ENCODE measurements around the gene YWHAH. TPM values are rescaled to one million over a fixed set of nuclear protein-coding genes. Genes with fewer than 3 reads are reported as not detected.

The YWHAH gene
- total RNA-seq, 1 donor from 2014 or later: 139 TPM

GRCh38 chr22:31923136-31923535, 21.2 kb upstream of the YWHAH start:
- H3K4me3 ChIP-seq: no peak overlapping the region
- H3K27ac ChIP-seq: no peak overlapping the region
- no peak for DNase-seq (ENCODE audit: low spot score in 2 of 2)
- H3K36me3 ChIP-seq: no peaks in the 10 kb centered on the region
- H3K4me1 ChIP-seq: no peaks in the 10 kb centered on the region
- intact Hi-C loops (cut with DNase I): loop anchor here (5.0 kb wide), 1 partner anchor 49 kb away; no protein-coding TSS in a partner anchor
- no peak for TF ChIP-seq CTCF (IDR thresholded peaks at IDR 0.05)
- no peaks in the 10 kb centered on the region for H3K9me3 ChIP-seq
- no peaks in the 10 kb centered on the region for H3K27me3 ChIP-seq

DNA sequence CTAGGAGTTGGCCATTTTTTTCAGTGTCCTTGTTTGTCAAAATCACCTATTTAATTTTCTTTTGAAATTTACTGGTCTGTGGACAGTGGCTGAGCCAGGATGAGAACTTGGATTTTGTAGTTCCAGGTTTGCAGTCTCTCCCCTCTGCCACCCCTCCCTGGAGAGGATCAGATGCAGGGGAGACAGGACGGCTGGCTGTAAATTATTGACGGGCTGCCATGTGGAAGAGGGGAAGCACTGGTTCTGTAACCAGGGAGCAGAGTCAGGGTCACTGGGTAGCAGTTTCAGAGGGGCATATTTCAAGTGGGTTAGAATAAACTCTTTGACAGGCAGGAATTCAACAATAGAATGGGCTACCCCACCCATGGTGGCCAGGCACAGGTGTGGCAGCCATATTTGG, 20.6 kb upstream of the YWHAH start:
- intact Hi-C loops (cut with DNase I): loop anchor here (5.0 kb wide), 1 partner anchor 49 kb away; no protein-coding TSS in a partner anchor
- Histone ChIP-seq H3K27me3 (no peaks in the 10 kb centered on the region), H3K4me3 (no peak overlapping the region), H3K27ac (no peak overlapping the region), H3K36me3 (no peaks in the 10 kb centered on the region), H3K4me1 (no peaks in the 10 kb centered on the region), H3K9me3 (no peaks in the 10 kb centered on the region)
- DNase-seq (ENCODE audit: low spot score in 2 of 2): no peak
- no peak for TF ChIP-seq CTCF (IDR thresholded peaks at IDR 0.05)

- Histone ChIP-seq H3K4me1 (no peaks in the 10 kb centered on the region), H3K36me3 (no peaks in the 10 kb centered on the region), H3K27ac (no peak overlapping the region), H3K4me3 (no peak overlapping the region), H3K9me3 (no peaks in the 10 kb centered on the region), H3K27me3 (no peaks in the 10 kb centered on the region)
- DNase-seq (ENCODE audit: low spot score in 2 of 2): no peak
- TF ChIP-seq CTCF (IDR thresholded peaks at IDR 0.05): no peak
- intact Hi-C loops (cut with DNase I): no loop called here
These were observed 19.3 kb upstream of the YWHAH start for GRCh38 chr22:31925056-31925455.

GRCh38 chr22:31926024-31926423, 18.3 kb upstream of the YWHAH start:
- no peak for DNase-seq (ENCODE audit: low spot score in 2 of 2)
- Histone ChIP-seq H3K36me3 (no peaks in the 10 kb centered on the region), H3K27ac (no peak overlapping the region), H3K4me3 (no peak overlapping the region), H3K9me3 (no peaks in the 10 kb centered on the region), H3K27me3 (no peaks in the 10 kb centered on the region), H3K4me1 (no peaks in the 10 kb centered on the region)
- TF ChIP-seq CTCF (IDR thresholded peaks at IDR 0.05): no peak
- intact Hi-C loops (cut with DNase I): no loop called here

- Histone ChIP-seq H3K36me3 (no peaks in the 10 kb centered on the region), H3K27ac (no peak overlapping the region), H3K4me1 (no peaks in the 10 kb centered on the region), H3K9me3 (no peaks in the 10 kb centered on the region), H3K4me3 (no peak overlapping the region), H3K27me3 (no peaks in the 10 kb centered on the region)
- no peak for TF ChIP-seq CTCF (IDR thresholded peaks at IDR 0.05)
- intact Hi-C loops (cut with DNase I): no loop called here
- DNase-seq (ENCODE audit: low spot score in 2 of 2): no peak
These were observed 17.4 kb upstream of the YWHAH start for GRCh38 chr22:31926969-31927368.

- Histone ChIP-seq H3K36me3 (no peaks in the 10 kb centered on the region), H3K9me3 (no peaks in the 10 kb centered on the region), H3K4me3 (no peak overlapping the region), H3K27ac (no peak overlapping the region), H3K27me3 (no peaks in the 10 kb centered on the region), H3K4me1 (no peaks in the 10 kb centered on the region)
- intact Hi-C loops (cut with DNase I): no loop called here
- TF ChIP-seq CTCF (IDR thresholded peaks at IDR 0.05): no peak
- DNase-seq (ENCODE audit: low spot score in 2 of 2): no peak
These were observed 16.8 kb upstream of the YWHAH start for GRCh38 chr22:31927562-31927961.
